Hematopoietic multipotent progenitor cell treated with erythropoietin and hydrocortisone succinate and interleukin-3 and kit ligand, for 6 days (in vitro differentiated cells): ENCODE results near the gene LAMA3.

Experiments
- DNase-seq: peaks from one replicate; pipeline ENCODE4 v3.0.0-alpha.2; 2015

The LAMA3 gene, protein sequence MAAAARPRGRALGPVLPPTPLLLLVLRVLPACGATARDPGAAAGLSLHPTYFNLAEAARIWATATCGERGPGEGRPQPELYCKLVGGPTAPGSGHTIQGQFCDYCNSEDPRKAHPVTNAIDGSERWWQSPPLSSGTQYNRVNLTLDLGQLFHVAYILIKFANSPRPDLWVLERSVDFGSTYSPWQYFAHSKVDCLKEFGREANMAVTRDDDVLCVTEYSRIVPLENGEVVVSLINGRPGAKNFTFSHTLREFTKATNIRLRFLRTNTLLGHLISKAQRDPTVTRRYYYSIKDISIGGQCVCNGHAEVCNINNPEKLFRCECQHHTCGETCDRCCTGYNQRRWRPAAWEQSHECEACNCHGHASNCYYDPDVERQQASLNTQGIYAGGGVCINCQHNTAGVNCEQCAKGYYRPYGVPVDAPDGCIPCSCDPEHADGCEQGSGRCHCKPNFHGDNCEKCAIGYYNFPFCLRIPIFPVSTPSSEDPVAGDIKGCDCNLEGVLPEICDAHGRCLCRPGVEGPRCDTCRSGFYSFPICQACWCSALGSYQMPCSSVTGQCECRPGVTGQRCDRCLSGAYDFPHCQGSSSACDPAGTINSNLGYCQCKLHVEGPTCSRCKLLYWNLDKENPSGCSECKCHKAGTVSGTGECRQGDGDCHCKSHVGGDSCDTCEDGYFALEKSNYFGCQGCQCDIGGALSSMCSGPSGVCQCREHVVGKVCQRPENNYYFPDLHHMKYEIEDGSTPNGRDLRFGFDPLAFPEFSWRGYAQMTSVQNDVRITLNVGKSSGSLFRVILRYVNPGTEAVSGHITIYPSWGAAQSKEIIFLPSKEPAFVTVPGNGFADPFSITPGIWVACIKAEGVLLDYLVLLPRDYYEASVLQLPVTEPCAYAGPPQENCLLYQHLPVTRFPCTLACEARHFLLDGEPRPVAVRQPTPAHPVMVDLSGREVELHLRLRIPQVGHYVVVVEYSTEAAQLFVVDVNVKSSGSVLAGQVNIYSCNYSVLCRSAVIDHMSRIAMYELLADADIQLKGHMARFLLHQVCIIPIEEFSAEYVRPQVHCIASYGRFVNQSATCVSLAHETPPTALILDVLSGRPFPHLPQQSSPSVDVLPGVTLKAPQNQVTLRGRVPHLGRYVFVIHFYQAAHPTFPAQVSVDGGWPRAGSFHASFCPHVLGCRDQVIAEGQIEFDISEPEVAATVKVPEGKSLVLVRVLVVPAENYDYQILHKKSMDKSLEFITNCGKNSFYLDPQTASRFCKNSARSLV (N-terminal part only)

DNA sequence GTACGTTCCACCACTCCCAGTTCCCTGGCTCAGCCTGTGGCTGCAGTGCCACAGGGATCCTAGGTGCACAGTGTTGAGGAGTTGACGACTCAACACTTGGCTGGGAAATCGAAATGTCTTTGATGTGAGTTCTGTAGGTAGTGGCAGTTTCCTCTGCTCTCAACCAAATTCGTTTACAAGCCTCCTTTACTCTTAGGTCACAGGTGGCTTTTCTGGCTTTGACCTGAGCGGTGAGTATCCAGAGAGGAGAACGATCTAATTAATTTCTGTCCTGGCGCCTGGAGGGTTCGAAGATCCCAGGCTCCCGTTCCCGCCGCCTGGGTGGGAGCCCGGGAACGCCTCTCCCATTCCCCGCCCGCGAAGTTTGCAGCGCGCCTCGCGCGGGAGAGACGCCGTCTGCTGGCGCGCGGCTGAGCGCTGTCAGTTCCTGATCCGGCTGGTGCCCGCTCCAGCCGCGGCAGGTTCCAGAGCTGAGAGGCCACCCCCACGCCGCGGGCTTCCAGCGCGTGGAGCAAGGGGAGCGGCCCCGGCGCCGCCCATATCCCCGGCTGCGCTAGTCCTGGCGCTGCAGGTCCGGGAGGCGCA, at the start of gene LAMA3:
Gene LAMA3, plus strand, starts transcription at position 423 of the 585 bp plus-strand sequence. CDS start 231 bp downstream, outside the sequence.
- DNase-seq = peak; percentile 56

DNA sequence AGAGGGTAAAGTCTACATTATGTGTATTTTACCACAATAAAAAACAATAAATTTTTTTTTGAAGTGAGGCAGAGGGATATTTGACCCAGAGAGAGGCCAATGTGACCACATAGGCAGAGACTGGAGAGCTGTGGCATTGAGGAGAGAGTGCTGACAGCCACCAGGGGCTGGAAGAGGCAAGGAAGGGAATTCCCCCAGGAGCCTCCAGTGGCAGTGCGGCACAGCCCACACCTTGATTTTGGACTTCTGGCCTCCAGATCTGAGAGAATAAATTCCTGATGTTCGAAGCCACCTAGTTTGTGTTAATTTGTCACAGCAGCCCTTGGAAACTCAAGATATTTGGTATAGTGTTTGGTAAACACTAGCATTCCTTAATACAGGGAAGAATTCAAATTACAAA, 49.2 kb upstream of the LAMA3 start:
- DNase-seq = no peak

DNA sequence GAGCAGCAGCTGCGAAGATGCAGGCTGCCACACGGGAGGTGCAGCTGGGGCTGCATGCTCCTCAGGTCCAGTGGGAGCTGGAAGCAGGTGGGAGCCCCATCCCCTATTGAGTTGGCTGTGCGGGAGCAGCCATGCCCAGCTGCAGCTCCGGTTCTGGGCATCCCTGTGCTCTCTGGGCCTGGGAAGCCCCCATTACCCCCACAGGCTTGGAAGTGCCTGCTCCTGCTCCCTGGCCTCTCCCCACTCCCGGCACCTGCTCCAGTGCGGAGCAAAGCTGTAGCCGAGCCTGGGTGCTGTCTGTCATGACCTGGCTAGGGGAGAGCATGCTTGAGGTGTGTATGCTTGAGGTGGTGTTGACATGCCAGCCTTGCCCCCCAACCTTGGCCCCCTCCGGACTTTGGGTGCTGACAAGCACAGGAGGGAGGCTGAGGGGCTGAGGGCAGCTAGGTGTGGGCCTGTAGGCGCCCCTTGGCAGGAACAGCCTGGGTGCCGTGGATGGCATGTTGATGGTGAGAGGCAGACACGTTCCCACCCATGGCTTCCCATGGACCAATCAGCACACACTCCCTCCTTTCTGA, 48.0 kb upstream of the LAMA3 start:
- no peak for DNase-seq

DNA sequence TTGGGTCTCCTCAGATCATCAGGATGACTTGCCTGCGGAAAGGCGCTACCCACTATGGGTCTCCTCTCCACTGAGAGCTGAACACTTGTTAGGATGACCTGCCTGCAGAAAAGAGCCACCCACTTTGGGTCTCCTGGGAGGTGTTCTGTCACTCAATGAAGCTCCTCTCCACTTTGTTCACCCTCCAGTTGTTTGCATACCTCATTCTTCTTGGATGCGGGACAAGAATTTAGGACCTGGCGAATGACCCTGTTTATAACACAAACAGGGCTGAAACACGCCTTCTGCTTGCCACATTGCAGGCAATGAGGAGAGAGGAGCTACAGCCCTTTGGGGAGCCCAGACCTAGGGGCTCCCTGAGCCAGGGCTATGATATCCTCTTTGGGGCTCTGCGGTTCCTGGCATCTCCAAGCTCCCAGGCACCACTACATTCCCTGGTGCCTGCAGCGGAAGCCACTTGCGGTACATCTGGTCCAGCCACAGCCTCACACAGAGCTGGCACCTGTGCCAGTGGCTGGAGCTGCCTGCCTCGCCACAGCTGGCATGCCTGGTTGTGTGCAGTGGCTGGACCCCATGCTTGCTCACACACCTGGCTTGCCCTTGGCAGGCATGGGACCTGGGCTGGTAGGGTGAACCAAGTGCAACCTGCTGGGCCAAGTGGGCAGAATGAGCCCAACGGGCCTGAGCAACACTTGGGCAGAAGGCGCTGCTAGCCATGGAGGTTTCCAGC, 47.2 kb upstream of the LAMA3 start:
- no peak for DNase-seq

DNA sequence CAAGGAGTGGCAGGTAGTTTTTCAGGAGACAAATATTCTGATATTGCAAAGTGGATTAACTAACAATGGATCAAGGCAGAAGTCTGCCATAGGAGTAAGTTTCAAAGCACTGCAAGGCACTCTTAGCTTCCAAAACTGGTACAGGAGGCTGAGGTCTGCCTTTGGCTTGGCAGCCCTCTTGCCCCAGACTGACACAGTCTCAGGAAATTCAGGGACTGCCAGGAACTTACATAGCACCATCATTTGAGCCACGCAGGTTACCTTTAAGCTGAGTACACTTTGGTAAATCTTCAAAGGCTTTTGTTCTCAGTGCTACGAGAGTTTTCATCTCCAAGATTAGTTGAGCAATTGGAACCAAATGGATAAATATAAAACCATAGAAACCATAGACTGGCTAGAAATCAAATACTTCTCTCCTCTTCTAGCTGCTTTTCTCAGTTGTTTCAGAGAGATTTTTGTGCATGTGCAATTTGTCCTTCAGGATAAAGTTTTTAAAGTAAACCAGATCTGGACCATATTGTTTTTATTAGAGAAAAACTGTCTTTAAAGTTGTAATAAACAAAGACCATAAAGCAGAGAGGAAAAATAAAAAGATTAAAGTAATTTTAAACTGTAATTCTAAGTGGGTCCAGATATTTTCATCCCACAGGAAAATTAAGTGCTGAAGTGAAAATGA, 45.3 kb upstream of the LAMA3 start:
- DNase-seq = no peak

DNA sequence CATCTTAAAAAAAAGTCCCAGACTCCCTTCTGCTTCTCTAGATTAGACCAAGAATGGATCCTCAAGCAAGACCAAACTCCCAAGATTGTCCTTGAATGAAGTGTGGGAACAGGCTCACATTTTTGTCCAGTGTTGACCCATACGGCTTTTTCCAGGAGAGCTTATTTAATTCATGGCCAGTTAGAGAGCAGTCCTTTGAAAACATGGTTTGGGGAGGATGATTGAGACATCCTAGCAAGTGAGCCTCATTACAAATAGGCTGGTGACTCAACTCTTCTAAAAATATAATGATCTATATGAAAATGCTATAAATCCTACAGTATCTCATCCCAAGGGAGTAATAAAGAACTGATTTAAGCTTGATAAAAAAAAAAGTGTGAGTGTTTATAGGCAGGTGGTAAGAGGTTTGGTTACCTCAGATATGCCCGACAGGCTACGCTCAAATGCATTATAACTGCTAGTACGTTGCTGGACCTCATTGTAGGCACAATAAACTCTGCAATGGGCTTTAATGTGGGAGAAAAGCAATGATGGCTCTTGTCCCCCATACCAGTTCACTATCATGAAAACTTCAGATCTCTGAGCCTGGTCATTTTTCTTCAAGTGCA, 43.6 kb upstream of the LAMA3 start:
- DNase-seq = no peak

DNA sequence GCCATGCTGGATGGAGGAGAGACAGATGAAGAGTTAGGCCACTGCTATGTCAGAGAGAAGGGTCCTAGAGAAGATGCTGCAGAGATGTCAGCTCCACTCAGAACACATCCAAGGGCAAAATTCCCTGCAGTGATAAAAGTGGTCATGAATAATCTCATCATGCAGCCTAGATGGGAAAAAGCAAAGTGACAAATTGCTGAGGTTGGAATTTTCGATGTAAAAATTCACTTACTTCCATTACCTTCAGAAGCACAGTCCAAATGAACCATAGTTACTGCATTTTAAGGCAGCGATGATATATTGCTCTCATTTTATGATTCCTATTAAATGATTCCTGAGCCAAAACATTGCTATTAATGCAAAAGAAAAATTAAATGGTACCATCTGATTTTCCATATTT, 43.0 kb upstream of the LAMA3 start:
- DNase-seq = no peak

DNA sequence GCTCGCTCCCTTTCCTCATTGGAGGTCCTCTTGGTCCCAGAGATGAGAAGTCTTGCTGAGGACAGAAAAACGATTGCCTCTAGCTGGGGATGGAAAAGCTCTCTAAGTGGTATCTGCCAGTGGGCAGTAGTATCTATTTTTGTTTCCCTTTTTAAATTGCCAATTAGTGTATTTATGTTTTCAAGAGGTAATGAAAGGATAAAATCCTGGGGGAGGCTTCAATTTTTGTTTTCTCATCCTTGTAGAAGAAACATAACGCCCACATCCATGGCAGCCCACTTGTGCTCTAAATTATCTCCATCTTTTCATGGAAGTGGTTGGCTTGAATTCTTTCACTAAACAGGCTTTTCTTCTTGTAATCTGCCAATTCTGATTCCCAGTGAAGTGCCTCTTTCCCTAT, 40.8 kb upstream of the LAMA3 start:
- no peak for DNase-seq

DNA sequence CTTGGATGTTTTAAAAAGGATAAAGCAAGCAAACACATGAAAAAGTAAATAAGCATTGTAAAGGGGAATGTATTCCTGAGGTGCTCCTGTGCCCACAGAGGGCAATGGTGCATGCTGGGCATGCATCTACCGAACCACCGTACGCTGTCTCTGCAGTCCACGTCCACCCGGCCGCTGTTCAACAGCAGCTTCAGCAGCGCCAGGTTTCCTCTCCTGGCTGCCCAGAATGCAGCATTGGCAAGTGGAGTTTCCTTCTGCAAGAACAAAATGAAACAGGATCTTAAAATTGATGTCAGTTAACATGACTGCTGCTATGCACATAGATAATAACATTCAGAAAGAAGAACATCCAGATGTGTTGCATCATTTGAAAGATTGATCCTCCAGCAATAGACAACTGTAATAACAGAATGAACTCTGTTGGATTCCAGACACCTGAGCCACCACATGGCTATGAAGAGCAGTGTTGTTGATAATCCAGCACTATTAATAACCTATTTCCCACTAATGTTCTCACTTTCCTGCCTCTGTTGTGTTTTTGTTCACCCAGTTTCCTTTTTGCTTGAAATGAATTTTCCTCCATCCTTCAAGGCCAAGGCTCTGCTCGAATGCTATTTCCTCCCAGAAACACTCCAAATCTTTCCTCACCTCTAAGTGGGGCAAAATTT, 40.2 kb upstream of the LAMA3 start:
- no peak for DNase-seq

DNA sequence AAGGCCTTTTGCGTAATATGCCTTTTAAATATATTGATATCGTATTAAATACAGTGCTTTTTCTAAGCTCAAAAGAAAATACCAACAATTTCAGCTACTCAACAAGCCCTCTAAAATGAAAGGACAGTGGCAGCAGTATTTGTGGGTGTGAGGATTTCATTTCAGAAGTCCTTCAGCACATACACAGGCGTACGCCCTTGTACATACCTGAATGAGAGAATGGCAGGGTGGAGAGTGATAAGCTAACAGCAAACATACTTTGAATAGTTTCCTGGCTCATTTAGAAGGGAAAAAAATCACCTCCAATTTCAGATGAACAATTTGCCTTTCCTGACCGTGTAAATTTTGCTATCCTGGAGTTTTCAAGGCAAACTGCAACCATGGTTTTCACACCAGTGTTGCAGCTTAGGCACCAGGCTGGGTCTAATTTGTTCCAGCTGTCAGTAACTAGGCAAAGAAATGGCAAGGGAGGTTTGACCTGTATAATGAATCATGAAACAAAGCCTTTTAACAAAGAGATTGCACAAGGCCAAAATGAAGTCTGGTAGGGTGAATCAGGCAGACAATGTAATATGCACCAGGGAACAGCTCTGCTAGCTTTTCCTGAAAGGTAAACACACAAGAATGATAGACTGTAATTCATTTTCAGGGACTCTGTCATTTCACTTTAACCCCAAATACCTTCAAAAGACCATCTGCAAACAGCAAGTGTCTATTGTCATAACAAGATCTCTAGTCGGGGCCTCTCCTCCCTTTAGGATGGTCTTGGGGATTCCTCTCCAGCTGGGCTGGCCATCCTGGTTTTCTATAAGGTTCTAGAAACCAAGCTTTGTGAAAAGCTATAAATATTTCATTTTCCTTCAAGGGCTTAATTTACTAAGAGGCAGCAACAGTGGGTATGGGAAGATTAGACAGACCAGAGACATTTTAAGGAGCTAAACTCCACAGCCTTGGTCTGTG, 38.0 kb upstream of the LAMA3 start:
- no peak for DNase-seq

DNA sequence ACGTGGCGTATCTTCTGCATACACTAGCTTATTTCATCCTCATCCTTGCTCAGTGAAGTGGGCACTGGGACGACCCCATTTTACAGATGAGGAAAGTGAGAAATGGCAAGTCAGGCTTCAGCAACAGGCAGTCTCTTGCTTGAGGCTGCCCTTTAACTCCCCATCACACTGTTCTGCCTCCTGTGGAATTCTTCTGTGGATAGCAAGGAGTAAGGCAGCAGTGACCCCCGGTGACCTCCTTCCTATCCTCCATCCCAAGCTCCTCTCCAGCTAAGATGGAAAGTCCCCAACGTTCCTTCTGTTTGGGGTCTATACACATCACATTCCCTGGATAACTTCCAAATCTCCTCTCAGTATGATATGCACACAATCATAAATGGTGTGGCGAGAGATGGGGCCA, 37.0 kb upstream of the LAMA3 start:
- no peak for DNase-seq

DNA sequence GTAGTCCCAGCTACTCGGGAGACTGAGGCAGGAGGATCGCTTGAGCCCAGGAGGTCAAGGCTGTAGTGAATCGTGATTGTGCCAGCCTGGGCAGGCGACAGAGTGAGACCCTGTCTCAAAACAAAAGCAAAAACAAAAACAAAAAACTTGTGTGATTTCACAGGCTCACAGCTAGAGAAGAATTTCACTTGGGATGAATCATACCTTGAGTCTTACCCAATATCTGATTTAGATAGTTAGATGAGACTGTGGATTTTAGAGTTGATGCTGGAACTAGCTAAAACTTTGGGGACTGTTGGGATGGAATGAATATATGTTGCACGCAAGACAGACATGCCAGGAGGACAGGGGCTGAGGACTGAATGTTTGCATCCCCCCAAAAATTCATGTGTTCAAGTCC, 31.0 kb upstream of the LAMA3 start:
- no peak for DNase-seq

DNA sequence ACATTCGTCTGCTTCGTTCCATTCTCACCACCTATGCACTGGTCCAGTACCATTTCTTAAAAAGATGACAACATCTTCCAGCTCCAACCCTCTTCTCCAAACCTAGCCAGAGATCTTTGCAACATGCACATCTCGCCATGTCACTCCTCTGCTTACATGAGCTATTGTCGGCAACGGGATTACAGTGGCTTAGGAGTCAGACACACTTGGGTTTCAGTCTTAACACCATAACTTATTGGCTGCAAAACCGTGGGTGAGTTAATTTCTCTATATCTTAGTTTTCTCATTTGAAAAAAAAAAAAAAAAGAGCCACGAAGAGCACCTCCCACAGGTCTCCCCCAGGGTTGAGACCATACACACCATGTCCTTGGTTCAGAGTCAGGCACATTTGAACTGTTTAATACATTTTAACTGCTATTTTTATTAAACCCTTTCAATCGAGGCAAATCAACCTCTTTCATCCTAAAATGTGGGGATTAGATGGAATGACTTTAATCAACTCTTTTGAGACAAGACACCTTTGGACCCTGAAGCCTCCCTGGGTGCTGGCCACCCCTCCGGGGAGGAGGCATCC, 27.4 kb upstream of the LAMA3 start:
- peak; percentile 12 for DNase-seq

DNA sequence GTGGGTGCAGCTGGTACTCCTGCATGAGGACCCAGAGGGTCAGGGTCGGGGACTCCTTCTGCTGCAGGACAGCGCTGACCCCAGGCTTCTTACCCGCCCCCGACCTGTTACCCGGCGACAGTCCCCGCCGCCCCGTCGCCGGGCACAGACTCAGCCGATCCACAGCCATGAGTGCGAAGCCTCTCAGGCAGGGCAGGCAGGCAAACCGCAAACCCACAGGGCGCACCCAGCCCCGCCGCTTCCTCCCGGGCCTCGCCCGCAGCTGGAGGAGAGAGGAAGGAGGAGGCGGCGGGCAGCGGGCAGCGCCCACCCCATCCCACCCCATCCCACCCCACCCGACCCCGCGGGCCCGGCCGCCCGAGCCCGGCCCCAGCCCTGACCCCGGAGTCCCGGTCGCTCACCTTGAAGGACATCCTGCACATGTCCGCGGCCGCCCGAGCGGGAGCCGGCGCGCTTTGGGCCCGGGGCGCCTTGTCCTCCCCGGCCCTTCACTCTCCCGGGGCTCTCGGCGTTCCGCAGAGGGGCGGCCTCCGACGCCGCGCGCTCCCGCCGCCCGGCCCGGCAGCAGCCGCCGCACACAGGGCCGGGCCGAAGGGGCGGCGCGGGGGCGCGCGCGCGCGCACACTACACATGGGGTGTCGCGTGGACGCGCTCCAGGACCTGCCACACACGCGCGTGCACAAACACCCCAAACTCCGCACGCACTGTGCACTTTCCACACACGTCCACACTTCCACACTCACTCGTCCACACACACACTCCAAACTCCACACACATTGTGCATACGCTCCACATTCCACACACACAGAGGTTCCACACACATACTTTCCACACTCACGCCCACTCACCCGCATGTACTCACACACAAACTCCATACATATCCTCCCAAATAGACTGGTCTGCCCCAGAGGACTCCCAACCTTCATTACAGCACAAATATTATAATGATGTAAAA, 26.7 kb upstream of the LAMA3 start, which contains the start of gene ANKRD29:
Gene ANKRD29, minus strand, starts transcription at position 603 of the 955 bp plus-strand sequence. Its CDS starts 181 bp downstream, at position 422.
- peak; percentile 69 for DNase-seq

DNA sequence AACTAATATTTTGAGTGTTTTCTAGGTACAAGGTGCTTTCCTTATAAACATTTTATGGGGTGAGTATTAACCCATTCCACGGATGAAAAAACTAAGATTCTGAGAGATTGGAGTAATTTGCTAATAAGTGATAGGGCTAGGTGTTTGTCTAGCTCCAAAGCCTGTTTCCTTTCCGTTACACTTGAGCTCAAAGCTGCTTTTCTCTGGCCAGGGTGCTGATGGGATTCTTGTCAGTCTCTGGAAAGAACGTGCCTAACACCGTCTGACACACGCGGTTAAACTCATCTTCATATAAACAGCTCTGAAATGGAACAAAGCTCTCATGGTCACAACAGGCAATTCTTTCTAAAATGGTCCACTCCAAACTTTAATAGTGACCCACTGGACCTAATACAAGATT, 24.6 kb upstream of the LAMA3 start:
- peak; percentile 15 for DNase-seq

DNA sequence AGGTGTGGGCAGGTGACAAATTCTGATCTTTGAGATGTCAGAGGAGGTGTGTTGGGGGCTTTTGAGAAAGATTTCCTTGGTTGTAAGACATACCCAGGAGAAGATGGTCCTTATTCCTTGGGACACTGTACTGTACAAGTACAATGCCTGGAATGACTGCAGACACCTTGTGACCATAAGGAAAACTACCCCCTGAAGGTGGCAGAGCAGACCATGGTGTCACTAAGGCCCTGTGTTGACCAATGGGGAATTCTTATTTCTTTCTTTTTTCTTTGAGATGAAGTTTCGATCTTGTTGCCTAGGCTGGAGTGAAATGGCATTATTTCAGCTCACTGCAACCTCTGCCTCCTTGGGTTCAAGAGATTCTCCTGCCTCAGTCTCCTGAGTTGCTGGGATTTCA, 22.1 kb upstream of the LAMA3 start:
- no peak for DNase-seq

DNA sequence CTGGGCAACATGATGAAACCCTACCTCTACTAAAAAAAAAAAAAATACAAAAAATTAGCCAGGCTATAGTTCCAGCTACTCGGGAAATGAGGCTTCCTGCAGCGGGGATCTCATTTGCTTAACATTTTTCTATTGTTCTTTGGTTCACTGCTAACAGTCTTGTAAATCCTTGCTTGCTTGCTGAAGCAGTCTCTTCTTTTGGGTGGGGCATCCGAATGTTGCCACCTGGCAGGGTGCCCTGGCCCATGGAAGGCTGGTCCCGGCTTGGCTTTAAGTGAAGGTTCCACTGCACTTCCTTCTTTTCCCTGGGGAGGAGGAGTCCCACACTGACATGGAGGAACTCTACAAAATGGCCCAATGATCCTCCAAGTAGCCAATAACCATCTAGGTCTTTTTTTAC, 20.5 kb upstream of the LAMA3 start:
- DNase-seq = no peak
